K562 (cell line): ENCODE data around the gene HNRNPK. TPM values are rescaled to one million over a fixed set of nuclear protein-coding genes. Genes with fewer than 3 reads are reported as not detected.

Experiments used
- ATAC-seq: fragments of 200-7000 bp; cut with Tn5 transposase; 3 replicates; pipeline ENCODE4 v1.9.1; 2020; ENCODE audit warnings: moderate library complexity
- BruUV-seq: library from RNA; stranded (reverse); fragments of 400-500 nt; replicated peaks from 2 replicates; lab custom pipeline; 2021; lab: Mats Ljungman, UMichigan
- CTCF ChIA-PET: fragments of 300-600 bp; formaldehyde crosslinking; extraction: SDS; loops from one replicate; lab custom pipeline; 2021; ENCODE audit warnings: low intra/inter-chr PET ratio; lab: Yijun Ruan, JAX
- POLR2A ChIA-PET: fragments of 300-600, 350-650 bp; sonication (Branson Sonifier 250); formaldehyde crosslinking; extraction: SDS; loops from one replicate; lab custom pipeline; 2021; ENCODE audit warnings: antibody characterized with exemption, inconsistent platforms; lab: Yijun Ruan, JAX
- DNase-seq, 4 experiments: peaks; one replicate each; pipeline versions ENCODE4 v3.0.0 to v3.0.0-alpha.2; 2011 to 2018; ENCODE audit warnings: low spot score in 3 of 4, mixed read lengths in 3 of 4; ENCODE audit errors: extremely low read depth in 1 of 4
- FAIRE-seq: peaks from 2 replicates; lab custom pipeline; 2011; peaks lifted over from hg19 to GRCh38; lab: Jason Lieb, UNC
- H2AFZ ChIP-seq: 2 replicates; pipeline ENCODE4 v1.6.0; 2011; ENCODE audit warnings: low read depth, low read length, control low read depth, inconsistent platforms
- H3K27ac ChIP-seq: fragments of 200-600 bp; 3 replicates; pipeline ENCODE4 v1.8.0; 2011; ENCODE audit warnings: low read depth, mild to moderate bottlenecking, control low read depth, inconsistent platforms, low read length, moderate library complexity, mixed read lengths; ENCODE audit errors: extremely low read depth
- H3K27me3 ChIP-seq, 2 experiments: fragments of 300-600 bp in 1 of 2; 2 replicates in 1 of 2; 3 replicates in 1 of 2; pipeline versions ENCODE4 v1.6.0 to v1.8.0; 2011; ENCODE audit warnings: inconsistent platforms in 2 of 2, low read length in 2 of 2, mild to moderate bottlenecking in 1 of 2, mixed read lengths in 1 of 2, moderate library complexity in 1 of 2; ENCODE audit not compliant: control insufficient read depth in 2 of 2, insufficient read depth in 2 of 2
- H3K36me3 ChIP-seq: fragments of 300-600 bp; 3 replicates; pipeline ENCODE4 v1.8.0; 2011; ENCODE audit warnings: mild to moderate bottlenecking, low read length, inconsistent platforms; ENCODE audit not compliant: control insufficient read depth, insufficient read depth
- H3K4me1 ChIP-seq, 2 experiments: fragments of 200-600 bp in 1 of 2; replicated peaks in 1 of 2; 2 replicates in 1 of 2; 3 replicates in 1 of 2; pipeline versions ENCODE4 v1.5.1 to v1.8.0; 2011; ENCODE audit warnings: inconsistent platforms in 2 of 2, low read length in 2 of 2, mild to moderate bottlenecking in 1 of 2, mixed read lengths in 1 of 2, moderate library complexity in 1 of 2; ENCODE audit not compliant: control insufficient read depth in 2 of 2, insufficient read depth in 2 of 2
- H3K4me2 ChIP-seq: 2 replicates; pipeline ENCODE4 v1.6.1; 2011; ENCODE audit warnings: low read length, control low read depth, inconsistent platforms, mixed read lengths; ENCODE audit not compliant: insufficient read depth
- H3K4me3 ChIP-seq: fragments of 200-600 bp; sonication (generic), shearing (Covaris generic); 2 replicates; pipeline ENCODE4 v1.5.1; 2016; ENCODE audit warnings: control low read depth, inconsistent platforms
- H3K79me2 ChIP-seq: fragments of 200-600 bp; 3 replicates; pipeline ENCODE4 v1.8.0; 2011; ENCODE audit warnings: low read length, inconsistent platforms; ENCODE audit not compliant: control insufficient read depth, insufficient read depth
- H3K9ac ChIP-seq, 2 experiments: 2 replicates each; pipeline versions ENCODE4 v1.6.0 to v1.6.1; 2011; ENCODE audit warnings: low read depth in 2 of 2, low read length in 2 of 2, control low read depth in 1 of 2, inconsistent platforms in 1 of 2, mild to moderate bottlenecking in 1 of 2, mixed read lengths in 1 of 2; ENCODE audit not compliant: insufficient read depth in 1 of 2
- H3K9me1 ChIP-seq: one replicate; pipeline ENCODE4 v1.6.0; 2011; ENCODE audit warnings: inconsistent platforms, mild to moderate bottlenecking, low read length, moderate library complexity; ENCODE audit not compliant: control insufficient read depth, insufficient read depth
- H3K9me3 ChIP-seq: replicated peaks from 2 replicates; pipeline ENCODE4 v1.5.1; 2011; ENCODE audit warnings: low read depth, low read length, inconsistent platforms; ENCODE audit not compliant: control insufficient read depth, insufficient read depth
- H4K20me1 ChIP-seq: replicated peaks from 2 replicates; pipeline ENCODE4 v1.6.1; 2011; ENCODE audit warnings: low read length, inconsistent platforms, mixed read lengths; ENCODE audit not compliant: control insufficient read depth, insufficient read depth
- KLF10 ChIP-seq: fragments of 250-450 bp; sonication (Bioruptor Pico); IDR thresholded peaks from 2 replicates; pipeline ENCODE4 v1.6.1; 2021; ENCODE audit warnings: matching md5 sums
- MAFF ChIP-seq: IDR thresholded peaks from 2 replicates; pipeline ENCODE4 v1.6.1; 2012; ENCODE audit warnings: low read length, improper control_type of control experiment
- MAFG ChIP-seq: fragments of 450-650 bp; conservative IDR thresholded peaks from 2 replicates; pipeline ENCODE4 v1.6.1; 2016; ENCODE audit warnings: missing genetic modification characterization, missing compliant biosample characterization
- SIN3B ChIP-seq: fragments of 450-650 bp; IDR thresholded peaks from 2 replicates; pipeline ENCODE4 v1.6.1; 2017; ENCODE audit warnings: low read depth, mild to moderate bottlenecking, moderate library complexity
- THRAP3 ChIP-seq: fragments of 450-650 bp; IDR thresholded peaks from 2 replicates; pipeline ENCODE4 v1.6.1; 2016; ENCODE audit warnings: mild to moderate bottlenecking, inconsistent platforms, borderline replicate concordance
- TRIM24 ChIP-seq, 2 experiments: fragments of 450-650 bp; IDR thresholded peaks; 2 replicates each; pipeline ENCODE4 v1.6.1; 2016
- ZFP30 ChIP-seq: fragments of 250-450 bp; sonication (Bioruptor Pico); IDR thresholded peaks from 2 replicates; pipeline ENCODE4 v1.8.0; 2022; ENCODE audit warnings: moderate library complexity, mild to moderate bottlenecking, inconsistent platforms, borderline replicate concordance
- ZNF384 ChIP-seq: IDR thresholded peaks from 2 replicates; pipeline ENCODE4 v1.6.1; 2012; ENCODE audit warnings: low read depth, low read length, improper control_type of control experiment
- ZNF436 ChIP-seq: fragments of 250-450, 450-650 bp; sonication (Bioruptor Pico); formaldehyde crosslinking; IDR thresholded peaks from 2 replicates; pipeline ENCODE4 v1.7.0; 2020; ENCODE audit warnings: mild to moderate bottlenecking
- WGBS: fragments of 100-300 bp; shearing (Covaris generic); methylation state at CpG from one replicate; pipeline ENCODE4 v1.1.6; 2016; ENCODE audit warnings: low coverage, mixed read lengths; ENCODE audit not compliant: insufficient coverage; ENCODE audit errors: missing lambda C conversion rate; 5-methylcytosine and 5-hydroxymethylcytosine counted together
- in situ Hi-C: fragments of 300-500 bp; cut with MboI; formaldehyde crosslinking; loops from 4 replicates; pipeline ENCODE4 v1.15.0; 2018; ENCODE audit warnings: inconsistent platforms, mixed read lengths
- intact Hi-C: fragments of 100-400 bp; cut with micrococcal nuclease; formaldehyde crosslinking; loops from 2 replicates; pipeline ENCODE4 v1.14.2; 2022
- polyA plus RNA-seq, 8 experiments: library from polyadenylated mRNA; depleted of rRNA in 4 of 8; stranded (reverse) in 5 of 8; unstranded in 3 of 8; fragments of >200 nt; fragmentation: Nextera tagmentation in 2 of 8; fragmentation: Illumina TruSeq in 1 of 8; extraction: Ambion mirVana in 2 of 8; extraction: Trizol in 1 of 8; gene quantifications; 2 replicates each; pipeline versions ENCODE4 v1.2.1 to v1.2.3, GENCODE V29; 2011 to 2014; ENCODE audit warnings: inconsistent platforms in 1 of 8, missing spikeins in 1 of 8
- total RNA-seq, 7 experiments: library from RNA; depleted of rRNA in 6 of 7; stranded (reverse); fragments of >200 nt in 6 of 7; fragmentation: Illumina TruSeq in 2 of 7; extraction: Trizol in 2 of 7; gene quantifications; 2 replicates each; pipeline versions ENCODE4 v1.2.1 to v1.2.3, GENCODE V29; 2011 to 2021; ENCODE audit warnings: low replicate concordance in 1 of 7
- TF ChIP-seq, protein P1 (sequence below), 3 experiments: IDR thresholded peaks in 2 of 3; conservative IDR thresholded peaks in 1 of 3; 2 replicates each; pipeline ENCODE4 v1.5.1; 2011 to 2012; ENCODE audit warnings: low read length in 3 of 3, mild to moderate bottlenecking in 3 of 3, control low read depth in 2 of 3, improper control_type of control experiment in 1 of 3, inconsistent platforms in 1 of 3, low read depth in 1 of 3, mixed read lengths in 1 of 3, moderate library complexity in 1 of 3; ENCODE audit not compliant: insufficient read depth in 2 of 3
- TF ChIP-seq, protein P2 (sequence below): fragments of 200-800 bp; sonication (Bioruptor generic); IDR thresholded peaks from 2 replicates; pipeline ENCODE4 v1.6.1; 2016; ENCODE audit warnings: missing genetic modification characterization, missing compliant biosample characterization
- TF ChIP-seq, protein P3 (sequence below): fragments of 450-650 bp; formaldehyde crosslinking; IDR thresholded peaks from 2 replicates; pipeline ENCODE4 v1.4.0; 2020; ENCODE audit warnings: mild to moderate bottlenecking
- TF ChIP-seq, protein P4 (sequence below): fragments of 450-650 bp; formaldehyde crosslinking; IDR thresholded peaks from 2 replicates; pipeline ENCODE4 v1.4.0; 2022; ENCODE audit warnings: missing genetic modification characterization

The HNRNPK gene
- total and polyA plus RNA-seq, 9 of the 15 experiments (the other 6 are each of a cell fraction or from before 2014, with no cell fraction given): 224 to 883 (median 618) TPM

DNA sequence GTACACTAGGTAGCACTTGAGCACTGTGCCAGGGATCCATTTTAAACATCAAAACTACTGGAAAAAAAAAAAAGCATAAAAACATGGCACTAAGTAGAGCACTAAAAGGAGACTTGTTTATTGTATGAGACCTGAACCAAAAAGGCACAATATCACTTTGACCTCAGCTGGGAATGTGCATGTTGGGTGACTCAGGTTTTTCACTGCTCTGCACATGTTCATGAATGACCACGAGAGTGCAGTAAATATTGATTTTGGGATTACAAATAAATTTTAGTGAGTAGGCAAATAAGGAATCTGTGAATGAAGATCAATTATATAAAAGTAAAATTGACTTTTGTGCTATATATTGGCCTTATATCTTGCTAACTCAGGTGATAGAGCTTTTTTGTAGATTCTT is 12.4 kb upstream of the HNRNPK start:
- in situ Hi-C loops: no loop called here
- POLR2A ChIA-PET: interaction anchor here (0.7 kb wide), 1 partner anchor 29 kb away, joined by 3 read pairs; no protein-coding TSS in a partner anchor
- peaks cover 51% of the 10 kb centered on the region for H3K79me2 ChIP-seq
- TF ChIP-seq ZFP30 (CRISPR knock-in tag) (no peak), MAFF (peak; percentile 47; the same call in 1 of the 2 replicates), SIN3B (no peak), ZNF384 (no peak), MAFG (peak; percentile 54), TRIM24 (IDR thresholded peaks at IDR 0.05) (no peak), THRAP3 (no peak), KLF10 (no peak), ZNF436 (no peak)
- TF ChIP-seq, protein P1, sequence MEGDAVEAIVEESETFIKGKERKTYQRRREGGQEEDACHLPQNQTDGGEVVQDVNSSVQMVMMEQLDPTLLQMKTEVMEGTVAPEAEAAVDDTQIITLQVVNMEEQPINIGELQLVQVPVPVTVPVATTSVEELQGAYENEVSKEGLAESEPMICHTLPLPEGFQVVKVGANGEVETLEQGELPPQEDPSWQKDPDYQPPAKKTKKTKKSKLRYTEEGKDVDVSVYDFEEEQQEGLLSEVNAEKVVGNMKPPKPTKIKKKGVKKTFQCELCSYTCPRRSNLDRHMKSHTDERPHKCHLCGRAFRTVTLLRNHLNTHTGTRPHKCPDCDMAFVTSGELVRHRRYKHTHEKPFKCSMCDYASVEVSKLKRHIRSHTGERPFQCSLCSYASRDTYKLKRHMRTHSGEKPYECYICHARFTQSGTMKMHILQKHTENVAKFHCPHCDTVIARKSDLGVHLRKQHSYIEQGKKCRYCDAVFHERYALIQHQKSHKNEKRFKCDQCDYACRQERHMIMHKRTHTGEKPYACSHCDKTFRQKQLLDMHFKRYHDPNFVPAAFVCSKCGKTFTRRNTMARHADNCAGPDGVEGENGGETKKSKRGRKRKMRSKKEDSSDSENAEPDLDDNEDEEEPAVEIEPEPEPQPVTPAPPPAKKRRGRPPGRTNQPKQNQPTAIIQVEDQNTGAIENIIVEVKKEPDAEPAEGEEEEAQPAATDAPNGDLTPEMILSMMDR (IDR thresholded peaks at IDR 0.05 in 2 of 3, conservative IDR thresholded peaks at IDR 0.05 in 1 of 3; ENCODE audit: insufficient read depth in 2 of 3, low read depth in 1 of 3, low read length in 3 of 3): peak in 2 of 3 experiments; percentile 19 to 24; a peak in 2 of 6 replicates
- TF ChIP-seq, protein P2, sequence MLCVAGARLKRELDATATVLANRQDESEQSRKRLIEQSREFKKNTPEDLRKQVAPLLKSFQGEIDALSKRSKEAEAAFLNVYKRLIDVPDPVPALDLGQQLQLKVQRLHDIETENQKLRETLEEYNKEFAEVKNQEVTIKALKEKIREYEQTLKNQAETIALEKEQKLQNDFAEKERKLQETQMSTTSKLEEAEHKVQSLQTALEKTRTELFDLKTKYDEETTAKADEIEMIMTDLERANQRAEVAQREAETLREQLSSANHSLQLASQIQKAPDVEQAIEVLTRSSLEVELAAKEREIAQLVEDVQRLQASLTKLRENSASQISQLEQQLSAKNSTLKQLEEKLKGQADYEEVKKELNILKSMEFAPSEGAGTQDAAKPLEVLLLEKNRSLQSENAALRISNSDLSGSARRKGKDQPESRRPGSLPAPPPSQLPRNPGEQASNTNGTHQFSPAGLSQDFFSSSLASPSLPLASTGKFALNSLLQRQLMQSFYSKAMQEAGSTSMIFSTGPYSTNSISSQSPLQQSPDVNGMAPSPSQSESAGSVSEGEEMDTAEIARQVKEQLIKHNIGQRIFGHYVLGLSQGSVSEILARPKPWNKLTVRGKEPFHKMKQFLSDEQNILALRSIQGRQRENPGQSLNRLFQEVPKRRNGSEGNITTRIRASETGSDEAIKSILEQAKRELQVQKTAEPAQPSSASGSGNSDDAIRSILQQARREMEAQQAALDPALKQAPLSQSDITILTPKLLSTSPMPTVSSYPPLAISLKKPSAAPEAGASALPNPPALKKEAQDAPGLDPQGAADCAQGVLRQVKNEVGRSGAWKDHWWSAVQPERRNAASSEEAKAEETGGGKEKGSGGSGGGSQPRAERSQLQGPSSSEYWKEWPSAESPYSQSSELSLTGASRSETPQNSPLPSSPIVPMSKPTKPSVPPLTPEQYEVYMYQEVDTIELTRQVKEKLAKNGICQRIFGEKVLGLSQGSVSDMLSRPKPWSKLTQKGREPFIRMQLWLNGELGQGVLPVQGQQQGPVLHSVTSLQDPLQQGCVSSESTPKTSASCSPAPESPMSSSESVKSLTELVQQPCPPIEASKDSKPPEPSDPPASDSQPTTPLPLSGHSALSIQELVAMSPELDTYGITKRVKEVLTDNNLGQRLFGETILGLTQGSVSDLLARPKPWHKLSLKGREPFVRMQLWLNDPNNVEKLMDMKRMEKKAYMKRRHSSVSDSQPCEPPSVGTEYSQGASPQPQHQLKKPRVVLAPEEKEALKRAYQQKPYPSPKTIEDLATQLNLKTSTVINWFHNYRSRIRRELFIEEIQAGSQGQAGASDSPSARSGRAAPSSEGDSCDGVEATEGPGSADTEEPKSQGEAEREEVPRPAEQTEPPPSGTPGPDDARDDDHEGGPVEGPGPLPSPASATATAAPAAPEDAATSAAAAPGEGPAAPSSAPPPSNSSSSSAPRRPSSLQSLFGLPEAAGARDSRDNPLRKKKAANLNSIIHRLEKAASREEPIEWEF (CRISPR knock-in tag): peak; percentile 83; the same call in 1 of the 2 replicates
- TF ChIP-seq, protein P3, sequence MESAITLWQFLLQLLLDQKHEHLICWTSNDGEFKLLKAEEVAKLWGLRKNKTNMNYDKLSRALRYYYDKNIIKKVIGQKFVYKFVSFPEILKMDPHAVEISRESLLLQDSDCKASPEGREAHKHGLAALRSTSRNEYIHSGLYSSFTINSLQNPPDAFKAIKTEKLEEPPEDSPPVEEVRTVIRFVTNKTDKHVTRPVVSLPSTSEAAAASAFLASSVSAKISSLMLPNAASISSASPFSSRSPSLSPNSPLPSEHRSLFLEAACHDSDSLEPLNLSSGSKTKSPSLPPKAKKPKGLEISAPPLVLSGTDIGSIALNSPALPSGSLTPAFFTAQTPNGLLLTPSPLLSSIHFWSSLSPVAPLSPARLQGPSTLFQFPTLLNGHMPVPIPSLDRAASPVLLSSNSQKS (CRISPR knock-in tag): no peak
- TF ChIP-seq, protein P4, sequence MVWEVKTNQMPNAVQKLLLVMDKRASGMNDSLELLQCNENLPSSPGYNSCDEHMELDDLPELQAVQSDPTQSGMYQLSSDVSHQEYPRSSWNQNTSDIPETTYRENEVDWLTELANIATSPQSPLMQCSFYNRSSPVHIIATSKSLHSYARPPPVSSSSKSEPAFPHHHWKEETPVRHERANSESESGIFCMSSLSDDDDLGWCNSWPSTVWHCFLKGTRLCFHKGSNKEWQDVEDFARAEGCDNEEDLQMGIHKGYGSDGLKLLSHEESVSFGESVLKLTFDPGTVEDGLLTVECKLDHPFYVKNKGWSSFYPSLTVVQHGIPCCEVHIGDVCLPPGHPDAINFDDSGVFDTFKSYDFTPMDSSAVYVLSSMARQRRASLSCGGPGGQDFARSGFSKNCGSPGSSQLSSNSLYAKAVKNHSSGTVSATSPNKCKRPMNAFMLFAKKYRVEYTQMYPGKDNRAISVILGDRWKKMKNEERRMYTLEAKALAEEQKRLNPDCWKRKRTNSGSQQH (CRISPR knock-in tag): no peak

More for the DNA sequence above, 12.4 kb upstream of the HNRNPK start:
- CTCF ChIA-PET: interaction anchor here (1.6 kb wide), 1 partner anchor 269 kb away, joined by 3 read pairs; no protein-coding TSS in a partner anchor
- H3K36me3 ChIP-seq: peaks cover 27% of the 10 kb centered on the region; the same call in 2 of the 3 replicates
- no peaks in the 10 kb centered on the region for H3K27me3 ChIP-seq
- no peak overlapping the region for H3K4me3 ChIP-seq
- H3K27ac ChIP-seq: peak overlapping the region; percentile 52; the same call in 2 of the 3 replicates
- H3K4me1 ChIP-seq: peaks cover 0 to 8% of the 10 kb centered on the region in 2 experiments; a peak in 3 of 5 replicates
- H3K9ac ChIP-seq: no peak overlapping the region
- ATAC-seq (peak; percentile 87), FAIRE-seq (peak; percentile 78), DNase-seq (peak in 2 of 4 experiments; percentile 15 to 51)
- WGBS: 0% methylated on average over 1 of the region's 1 CpG
- peak overlapping the region; percentile 51; the same call in 1 of the 2 replicates for H2AFZ ChIP-seq
- no peaks in the 10 kb centered on the region for H4K20me1 ChIP-seq
- no peaks in the 10 kb centered on the region for H3K9me1 ChIP-seq
- H3K4me2 ChIP-seq: no peak overlapping the region
- H3K9me3 ChIP-seq: no peaks in the 10 kb centered on the region
- intact Hi-C loops: no loop called here
- no TSS peak for BruUV-seq
